Spleen (tissue), 7 donors: ENCODE data around the gene KCNH5.

Experiments used
- POLR2AphosphoS5 ChIP-seq, 3 donors: sonication (generic); formaldehyde crosslinking; IDR thresholded peaks; one replicate each; pipeline ENCODE4 v1.5.1; 2017; ENCODE audit warnings: antibody characterized with exemption in 3 of 3
- TF ChIP-seq, protein P1 (sequence below), 11 experiments: fragments of 200-600 bp in 7 of 11; fragments of 450-650 bp in 4 of 11; sonication (generic) in 4 of 11; IDR thresholded peaks in 8 of 11; conservative IDR thresholded peaks in 3 of 11; 1 replicate in 7 of 11; 2 replicates in 4 of 11; pipeline versions ENCODE4 v1.4.0 to v1.8.0; 2016 to 2021; ENCODE audit warnings: antibody characterized with exemption in 11 of 11, inconsistent platforms in 4 of 11, mild to moderate bottlenecking in 1 of 11
- donor health status: DM: no; HTN: no; CAD: no; lungs with moderate emphysema.
- donor health status: DM: no; HTN: no; CAD: no.
- donor health status: DM: no; HTN: no; CAD: no.

DNA sequence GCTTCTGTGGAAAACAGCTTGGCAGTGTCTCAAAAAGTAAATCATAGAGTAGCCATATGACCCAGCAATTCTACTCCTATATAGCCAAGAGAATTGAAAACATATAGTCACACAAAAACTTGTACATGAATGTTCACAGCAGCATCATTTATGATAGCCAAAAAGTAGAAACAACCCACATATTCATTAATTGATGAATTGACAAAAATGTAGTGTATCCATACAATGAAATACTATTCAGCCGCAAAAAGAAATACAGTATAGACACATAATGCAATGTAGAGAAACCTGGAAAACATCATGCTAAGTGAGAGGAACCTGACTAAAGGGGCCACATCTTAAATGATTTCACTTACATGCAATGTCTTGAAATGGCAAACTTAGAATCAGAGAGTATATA, 326.6 kb downstream of the KCNH5 start:
- TF ChIP-seq POLR2AphosphoS5 (IDR thresholded peaks at IDR 0.05): no peak
- TF ChIP-seq, protein P1, sequence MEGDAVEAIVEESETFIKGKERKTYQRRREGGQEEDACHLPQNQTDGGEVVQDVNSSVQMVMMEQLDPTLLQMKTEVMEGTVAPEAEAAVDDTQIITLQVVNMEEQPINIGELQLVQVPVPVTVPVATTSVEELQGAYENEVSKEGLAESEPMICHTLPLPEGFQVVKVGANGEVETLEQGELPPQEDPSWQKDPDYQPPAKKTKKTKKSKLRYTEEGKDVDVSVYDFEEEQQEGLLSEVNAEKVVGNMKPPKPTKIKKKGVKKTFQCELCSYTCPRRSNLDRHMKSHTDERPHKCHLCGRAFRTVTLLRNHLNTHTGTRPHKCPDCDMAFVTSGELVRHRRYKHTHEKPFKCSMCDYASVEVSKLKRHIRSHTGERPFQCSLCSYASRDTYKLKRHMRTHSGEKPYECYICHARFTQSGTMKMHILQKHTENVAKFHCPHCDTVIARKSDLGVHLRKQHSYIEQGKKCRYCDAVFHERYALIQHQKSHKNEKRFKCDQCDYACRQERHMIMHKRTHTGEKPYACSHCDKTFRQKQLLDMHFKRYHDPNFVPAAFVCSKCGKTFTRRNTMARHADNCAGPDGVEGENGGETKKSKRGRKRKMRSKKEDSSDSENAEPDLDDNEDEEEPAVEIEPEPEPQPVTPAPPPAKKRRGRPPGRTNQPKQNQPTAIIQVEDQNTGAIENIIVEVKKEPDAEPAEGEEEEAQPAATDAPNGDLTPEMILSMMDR (IDR thresholded peaks at IDR 0.05 in 8 of 11, conservative IDR thresholded peaks at IDR 0.05 in 3 of 11): no peak
